NCI-H345 treated with DMSO at 0.1 percent for 48 hours (cell line): ENCODE results near the gene LAMA3.

Experiments used
- DNase-seq: peaks from one replicate; lab custom pipeline; 2025; ENCODE audit not compliant: unreplicated experiment; lab: John Stamatoyannopoulos, UW

LAMA3 gene

DNA sequence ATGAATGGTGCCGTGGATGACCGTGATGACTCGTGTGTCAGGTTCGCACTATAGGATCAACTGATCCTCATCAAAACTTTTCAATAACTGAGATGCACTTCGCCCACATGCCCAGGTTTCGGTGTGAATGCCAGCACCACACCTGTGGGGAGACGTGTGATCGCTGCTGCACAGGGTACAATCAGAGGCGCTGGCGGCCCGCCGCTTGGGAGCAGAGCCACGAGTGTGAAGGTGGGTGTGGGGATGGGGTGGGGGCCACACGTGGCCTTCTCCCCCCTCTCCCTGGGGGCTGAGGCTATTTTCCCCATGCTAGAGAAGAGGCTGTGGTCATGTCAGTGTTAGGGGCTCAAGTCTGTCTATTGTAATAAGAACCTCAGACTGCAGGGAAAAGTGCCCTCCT, 69.0 kb downstream of the LAMA3 start:
- DNase-seq = no peak

DNA sequence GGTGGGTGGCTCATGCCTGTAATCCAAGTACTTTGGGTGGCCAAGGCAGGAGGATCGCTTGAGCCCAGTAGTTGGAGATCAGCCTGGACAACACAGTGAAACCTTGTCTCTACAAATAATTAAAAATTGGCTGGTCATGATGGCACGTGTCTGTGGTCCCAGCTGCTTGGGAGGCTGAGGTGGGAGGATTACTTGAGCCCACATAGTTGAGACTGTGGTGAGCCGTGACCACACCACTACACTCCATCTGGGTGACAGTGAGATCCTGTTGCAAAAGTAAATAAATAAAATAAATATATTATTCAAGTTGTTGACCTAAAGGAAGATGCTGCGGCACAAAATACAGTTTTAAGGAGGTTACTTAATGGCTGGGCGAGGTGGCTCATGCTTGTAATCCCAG, 72.7 kb downstream of the LAMA3 start:
- DNase-seq = no peak

DNA sequence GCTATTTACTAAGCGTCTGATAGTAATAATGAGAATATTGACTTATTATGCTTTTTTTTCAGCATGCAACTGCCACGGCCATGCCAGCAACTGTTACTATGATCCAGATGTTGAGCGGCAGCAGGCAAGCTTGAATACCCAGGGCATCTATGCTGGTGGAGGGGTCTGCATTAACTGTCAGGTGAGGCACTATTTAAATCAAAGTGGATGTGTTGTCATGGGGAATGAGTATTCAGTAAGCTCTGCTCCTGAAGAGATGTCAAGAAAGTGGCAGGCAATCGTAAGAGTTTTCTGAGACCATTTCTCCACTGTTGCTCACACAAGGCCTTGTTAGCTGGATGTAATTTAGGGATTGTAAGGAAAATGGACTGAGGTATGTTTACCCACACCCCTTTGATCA, 74.1 kb downstream of the LAMA3 start:
- DNase-seq = no peak

DNA sequence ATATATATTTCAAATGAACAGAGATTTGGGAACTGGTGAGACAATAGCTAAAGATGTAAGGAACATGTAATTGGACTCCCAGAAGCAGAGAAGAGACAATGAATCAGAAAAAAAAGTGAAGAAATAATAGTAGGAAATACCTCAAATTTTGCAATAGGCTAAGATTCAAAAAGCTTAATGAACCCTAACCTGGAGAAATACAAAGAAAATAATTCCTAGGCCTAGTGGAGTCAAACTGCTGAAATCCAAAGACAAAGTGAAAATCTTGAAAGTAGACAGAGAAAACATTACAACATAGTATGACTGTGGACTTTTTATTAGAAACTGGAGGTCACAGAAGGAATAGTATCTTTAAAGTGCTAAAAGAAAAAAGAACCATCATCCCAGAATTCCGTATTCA, 76.7 kb downstream of the LAMA3 start:
- DNase-seq = no peak

DNA sequence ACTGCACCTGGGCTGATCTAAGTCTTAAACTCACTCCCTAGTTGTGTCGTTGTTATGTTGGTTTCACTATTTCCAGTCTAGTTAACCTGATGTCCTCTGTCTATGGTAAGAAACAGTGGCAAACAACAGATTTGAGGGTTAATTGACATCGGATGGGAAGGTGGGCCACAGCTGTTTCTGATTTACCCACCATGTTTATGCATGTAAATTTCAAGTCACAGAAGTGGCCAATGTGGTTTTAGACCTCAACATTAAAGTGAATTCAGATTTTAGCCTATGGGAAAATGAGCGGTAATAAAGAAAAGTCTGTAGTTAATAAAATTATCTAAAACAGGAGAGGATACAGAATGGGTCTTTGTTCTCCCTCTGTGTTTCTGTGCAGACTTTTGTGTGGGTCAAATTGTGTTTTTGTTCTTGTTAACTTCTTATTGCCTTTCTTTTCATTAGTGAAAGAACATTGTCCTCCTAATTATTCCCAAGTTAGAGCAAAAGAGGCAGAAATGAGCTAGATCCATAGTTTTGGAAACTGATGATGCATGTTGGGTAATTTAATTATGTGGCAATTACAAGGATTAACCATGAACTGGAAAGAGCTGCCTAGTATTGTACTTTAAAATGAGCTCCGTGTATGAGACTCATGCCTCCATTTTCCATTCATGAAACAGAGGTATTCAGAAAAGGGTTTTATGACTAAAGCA, 83.2 kb downstream of the LAMA3 start:
- no peak for DNase-seq

DNA sequence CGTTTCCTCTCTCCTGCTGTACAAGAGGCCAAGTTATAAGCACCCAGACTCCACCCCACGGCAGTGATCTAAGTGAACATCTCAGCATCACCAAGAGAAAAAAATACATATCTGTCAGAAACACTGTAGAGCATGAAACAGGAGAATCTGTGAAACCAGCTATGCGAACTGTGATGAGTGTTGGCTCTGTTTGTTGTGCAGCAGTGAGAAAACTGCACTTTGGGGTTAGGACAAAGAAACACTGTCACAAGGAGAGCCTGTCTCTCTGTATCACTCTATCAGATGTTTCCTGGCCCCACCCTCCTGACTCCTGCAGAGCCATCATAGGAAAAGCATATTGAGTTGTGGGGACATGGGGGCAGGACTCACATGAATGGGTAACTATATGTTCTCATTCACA, 87.1 kb downstream of the LAMA3 start:
- no peak for DNase-seq

DNA sequence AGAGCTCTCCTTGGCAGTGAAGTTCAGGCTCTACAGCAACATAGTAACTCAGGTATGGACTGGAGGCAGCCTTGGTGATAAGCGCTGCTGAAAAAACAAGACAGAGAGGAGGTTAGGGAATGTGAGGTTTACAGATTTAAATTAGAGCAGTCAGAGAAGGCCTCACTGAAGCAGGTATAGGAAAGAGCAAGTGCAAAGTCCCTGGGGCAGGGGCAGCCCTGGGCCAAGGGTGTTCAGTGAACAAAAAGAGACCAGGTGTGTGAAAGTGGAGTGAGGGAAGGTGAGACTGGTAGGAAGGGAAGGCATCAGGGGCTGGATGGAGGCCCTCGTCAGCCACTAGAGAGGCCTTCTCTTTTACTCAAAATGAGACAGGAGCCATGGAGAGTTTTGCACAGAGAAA, 89.6 kb downstream of the LAMA3 start:
- no peak for DNase-seq

DNA sequence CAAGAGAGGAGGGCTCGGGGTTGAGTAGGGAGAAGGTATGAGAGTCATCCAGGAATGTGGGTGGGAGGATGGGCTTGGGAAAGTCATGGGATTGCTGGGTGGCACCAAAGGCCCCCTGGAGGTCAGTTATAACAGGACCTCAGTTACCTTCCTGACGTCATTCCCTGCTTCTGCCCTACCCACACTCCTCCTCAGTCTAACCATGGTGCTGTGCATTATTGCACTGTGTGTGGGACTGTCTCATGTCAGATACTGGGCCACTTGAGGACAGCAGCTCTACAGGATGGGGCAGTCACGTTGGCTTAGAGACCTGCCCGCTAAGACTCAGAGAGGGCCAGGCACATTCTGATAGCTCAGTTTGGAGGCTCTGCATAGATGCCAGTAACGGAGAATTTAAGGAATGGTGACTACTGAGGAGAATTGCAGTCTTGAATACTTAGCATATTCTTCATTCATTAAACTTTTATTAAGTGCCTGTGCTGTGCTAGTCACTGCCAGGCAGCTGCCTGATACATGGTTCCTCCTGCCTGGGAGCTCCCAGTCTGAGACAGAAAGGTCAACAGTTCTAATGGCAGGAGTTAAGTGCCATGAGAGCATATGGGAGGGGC, 90.5 kb downstream of the LAMA3 start:
- DNase-seq = no peak

DNA sequence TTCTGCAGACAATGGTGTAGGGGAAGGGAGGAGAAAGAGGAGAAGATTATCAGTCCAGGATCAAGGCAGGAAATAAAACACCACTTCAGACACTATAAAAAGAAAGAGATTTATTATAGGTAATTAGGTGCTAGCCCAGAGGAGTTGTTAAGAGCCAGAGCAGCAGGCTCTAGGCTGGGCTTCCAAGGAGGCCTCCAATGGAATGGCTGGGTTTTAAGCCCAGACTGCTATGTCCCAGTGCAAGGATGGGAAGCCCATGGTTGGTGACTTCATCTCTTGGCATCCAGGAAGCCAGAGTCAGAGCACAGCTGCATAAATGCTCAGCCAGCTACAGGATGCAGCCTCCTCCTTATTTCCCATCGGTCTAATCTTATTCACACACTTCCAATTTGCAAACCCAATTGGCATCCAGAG, 95.6 kb downstream of the LAMA3 start:
- DNase-seq = no peak

DNA sequence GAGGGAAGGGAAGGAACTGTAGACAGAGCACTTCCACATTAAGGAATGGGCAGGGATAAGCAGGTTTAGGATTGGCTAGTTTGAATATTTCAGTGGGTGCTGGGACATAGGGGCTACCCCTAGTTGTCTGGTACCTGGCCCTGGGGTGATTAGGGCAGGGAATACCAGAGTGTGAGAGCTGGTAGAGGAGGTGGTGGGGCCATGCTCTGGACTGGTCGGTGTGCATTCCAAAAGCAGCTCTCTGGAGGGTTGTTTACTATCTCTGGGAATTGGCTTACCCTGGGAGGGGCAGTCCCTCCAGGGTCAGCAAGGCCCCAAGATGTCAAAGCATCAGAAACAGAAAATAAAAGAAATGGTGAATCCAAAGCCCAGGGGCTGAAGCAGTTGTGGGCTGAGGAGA, 103.8 kb downstream of the LAMA3 start:
- DNase-seq = no peak

DNA sequence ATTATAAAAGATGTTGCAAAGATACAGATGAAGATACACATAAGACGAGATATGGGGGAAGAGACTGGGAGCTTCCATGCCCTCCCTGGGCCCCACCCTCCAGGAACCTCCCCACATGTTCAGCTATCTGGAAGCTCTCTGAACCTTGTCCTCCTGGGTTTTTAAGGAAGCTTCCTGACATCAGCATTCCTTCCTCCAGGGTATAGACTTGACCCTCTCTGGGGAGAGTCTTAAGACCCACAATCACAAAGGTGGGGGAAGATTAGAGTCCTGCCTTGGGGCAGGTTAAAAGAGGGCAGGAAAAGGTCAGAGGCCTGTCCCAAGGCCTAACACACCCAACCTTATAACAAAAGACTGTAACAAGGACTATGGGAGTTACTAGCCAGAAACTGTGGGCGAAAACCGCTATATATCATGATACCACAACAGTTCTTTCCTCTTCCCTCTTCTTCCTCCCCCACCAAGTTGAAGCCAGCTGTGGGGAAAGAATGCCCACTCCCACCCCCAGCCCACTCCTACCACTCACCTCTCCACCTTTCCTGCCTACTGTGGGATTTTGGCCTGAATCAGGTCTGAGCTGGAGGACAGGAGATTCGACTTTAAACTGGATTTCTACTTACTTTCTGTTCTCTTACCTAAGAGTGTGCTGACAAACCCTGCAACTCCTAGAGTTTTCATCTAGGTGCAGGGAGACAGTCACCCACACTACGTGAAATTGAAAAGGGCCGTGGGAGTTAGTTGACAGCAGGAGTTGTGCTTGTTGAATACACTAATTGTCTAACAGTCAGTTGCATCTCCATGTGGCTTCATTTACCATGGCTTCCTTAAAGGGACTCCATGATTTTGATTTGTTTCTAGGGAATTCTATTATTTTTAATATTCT, 105.0 kb downstream of the LAMA3 start:
- DNase-seq = no peak

DNA sequence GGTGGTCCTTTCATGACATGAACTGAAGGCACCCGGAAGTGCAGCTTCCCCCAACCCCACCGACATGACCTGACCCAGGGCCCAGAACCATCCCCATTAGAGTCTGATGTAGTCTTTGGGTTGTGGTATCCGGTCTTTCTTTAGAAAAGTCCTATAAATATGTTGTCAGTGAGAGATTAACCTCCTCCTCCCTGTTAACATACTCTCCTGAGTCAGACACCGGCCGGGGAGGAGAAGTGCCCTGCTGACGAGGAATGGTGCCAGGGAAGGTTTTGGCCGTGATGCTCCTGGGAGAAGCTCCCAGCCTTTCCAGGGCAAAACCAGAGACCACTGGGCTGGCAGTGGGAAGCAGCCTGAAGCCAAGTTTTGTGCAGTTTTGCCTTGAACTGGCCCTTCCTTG, 109.0 kb downstream of the LAMA3 start:
- no peak for DNase-seq

DNA sequence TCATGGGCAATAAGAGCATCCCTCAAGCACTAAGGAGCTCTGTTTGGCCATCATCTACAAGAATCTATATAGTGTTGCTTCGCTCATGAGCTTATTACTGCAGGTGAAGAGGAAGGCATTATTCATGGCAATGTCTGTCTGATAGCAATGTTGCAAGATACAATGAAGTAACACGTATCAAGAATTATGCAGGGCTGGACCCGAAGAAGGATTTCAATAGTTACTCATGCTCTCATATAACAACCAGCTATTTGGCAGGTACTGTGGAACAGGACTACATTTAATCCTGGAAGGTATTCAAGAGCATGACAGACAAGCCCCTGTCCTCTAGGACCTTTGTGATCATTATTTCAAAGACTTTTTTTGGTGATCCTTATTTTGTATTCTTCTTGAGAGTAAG, 109.6 kb downstream of the LAMA3 start:
- DNase-seq = no peak

DNA sequence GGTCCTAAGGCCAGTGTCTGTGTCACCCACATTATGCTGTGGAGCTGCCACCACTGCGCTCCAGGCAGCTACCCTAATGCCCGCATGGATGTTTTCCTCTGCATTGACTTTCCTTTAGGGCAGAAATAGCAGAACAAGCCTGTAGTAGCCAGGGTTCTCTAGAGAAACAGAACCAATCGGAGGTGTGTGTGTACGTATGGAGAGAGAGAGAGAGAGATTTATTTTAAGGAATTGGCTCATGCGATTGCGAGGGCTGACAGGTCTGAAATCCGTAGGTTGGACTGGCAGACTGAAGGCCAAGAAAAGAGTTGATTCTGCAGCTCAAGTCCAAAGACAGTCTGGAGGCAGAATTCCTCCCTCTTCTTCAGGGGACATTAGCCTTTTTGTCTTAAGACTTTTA, 110.3 kb downstream of the LAMA3 start:
- no peak for DNase-seq

DNA sequence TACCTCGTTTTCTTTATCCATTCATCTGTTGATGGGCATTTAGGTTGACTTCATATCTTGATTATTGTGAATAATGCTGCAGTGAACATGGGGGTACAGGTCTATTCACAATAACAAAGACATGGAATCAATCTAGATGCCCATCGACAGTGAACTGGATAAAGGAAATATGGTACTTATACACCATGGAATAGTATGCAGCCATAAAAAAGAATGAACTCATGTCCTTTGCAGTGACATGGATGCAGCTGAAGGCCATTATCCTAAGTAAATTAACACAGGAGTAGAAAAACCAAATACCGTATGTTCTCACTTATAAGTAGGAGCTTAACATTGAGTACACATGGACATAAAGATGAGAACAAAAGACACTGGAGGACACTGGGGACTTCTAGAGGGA, 111.6 kb downstream of the LAMA3 start:
- DNase-seq = no peak

DNA sequence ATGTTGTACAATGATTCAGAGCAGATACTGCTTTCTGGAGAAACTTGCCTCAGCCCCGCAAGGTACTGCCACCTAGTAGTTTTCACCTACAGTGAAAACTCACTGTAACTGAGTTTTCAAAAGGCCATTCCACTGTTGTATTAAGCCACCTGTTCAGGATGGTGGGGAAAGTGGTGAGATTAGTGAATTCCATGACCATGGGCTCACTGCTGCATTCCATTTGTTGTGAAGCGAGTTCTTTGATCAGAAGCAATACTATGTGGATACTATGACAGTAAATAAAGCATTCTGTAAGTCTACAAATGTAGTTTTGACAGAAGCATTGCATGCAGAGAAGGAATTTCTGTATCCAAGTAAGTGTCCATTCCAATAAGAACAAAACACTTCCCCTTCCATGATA, 113.6 kb downstream of the LAMA3 start:
- no peak for DNase-seq

DNA sequence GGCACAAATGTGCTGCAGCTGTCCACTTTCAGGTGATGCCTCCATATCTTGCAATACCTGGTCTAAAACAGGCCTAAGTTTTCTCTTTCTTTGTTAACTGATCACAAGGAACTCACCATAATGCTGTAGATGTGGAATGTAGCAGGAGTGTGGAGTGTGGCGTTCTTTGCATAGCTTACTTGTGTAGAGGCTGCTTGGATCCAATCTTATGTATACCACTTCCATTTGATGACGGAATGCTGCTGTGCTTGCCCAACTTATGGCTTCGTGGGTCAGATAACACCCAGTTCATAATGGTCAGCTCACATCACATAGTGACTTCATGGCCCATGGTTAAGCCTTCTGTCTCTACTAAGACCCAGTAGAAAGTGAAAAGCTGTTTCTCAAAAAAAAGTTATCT, 114.5 kb downstream of the LAMA3 start:
- no peak for DNase-seq

DNA sequence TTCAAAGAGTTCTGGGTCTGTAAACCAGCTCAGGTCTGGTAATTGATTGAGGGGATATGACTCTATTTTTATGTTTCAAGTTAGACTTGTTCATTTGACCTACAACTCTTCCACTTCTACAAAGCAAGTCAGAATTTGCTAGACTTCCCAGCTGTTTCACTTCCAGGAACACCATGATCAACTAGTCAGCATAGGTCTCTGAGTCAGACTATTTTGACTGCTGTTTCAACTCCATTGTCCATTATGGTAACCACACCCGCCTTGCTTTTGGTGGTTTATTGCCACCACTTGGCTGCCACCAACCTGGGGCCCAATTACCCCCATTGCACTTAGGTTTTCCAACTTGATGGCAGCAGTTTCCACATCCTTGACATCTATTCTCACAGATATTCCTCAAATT, 116.6 kb downstream of the LAMA3 start:
- DNase-seq = no peak

DNA sequence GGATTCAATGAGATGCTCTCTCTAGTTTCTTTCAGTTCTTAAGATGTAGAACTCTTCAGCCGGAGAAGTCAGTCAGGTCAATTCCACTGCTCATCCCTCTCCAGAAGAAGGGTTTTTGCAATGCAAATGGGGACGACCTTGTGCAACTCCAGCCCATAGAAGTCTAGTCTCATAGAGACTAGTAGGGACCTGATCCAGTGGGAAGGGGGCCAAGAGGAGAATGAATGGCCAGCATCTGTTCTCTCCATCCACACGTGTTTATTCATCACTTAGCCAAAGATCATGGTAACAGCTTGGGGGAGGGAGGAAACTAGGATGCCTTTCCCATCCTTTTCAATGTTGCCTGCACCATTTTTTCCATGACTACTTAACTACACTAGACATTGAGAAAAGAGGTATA, 120.2 kb downstream of the LAMA3 start:
- no peak for DNase-seq

DNA sequence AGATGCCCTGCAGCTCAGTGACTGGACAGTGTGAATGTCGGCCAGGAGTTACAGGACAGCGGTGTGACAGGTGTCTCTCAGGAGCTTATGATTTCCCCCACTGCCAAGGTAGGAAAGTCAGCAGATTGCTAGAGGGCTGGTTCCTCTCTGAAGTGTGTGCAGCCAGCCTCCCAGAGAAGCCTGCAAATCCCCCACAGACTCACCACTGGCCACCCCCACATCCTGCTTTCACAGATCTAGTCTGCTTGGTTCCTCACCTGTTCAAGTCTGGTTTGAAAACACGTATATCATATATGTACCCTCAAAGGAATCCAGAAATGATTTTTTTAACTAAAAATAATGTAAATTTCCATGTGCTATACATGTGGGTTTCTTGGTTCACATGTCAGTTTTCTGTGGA, 121.1 kb downstream of the LAMA3 start:
- DNase-seq = no peak

DNA sequence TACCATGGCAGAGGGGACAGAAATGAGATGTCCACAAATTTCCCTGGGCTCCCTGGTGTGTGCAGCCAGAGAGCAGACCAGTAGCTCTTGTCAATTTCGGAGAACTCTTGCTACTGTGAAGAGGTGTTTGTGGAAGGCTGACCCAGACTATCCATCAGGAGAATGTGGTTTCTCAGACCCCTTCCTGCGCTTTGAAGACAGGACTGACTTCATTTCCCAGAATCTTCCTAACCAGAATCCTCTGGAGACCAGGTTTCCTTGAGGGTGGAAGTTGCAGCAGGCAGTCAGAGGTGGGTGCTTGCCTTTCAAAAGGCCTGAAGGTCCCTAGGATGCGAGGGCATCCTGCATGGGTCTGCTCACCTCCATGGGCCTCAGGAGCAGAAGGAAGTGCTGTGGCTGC, 121.9 kb downstream of the LAMA3 start:
- no peak for DNase-seq
